DMS153 (cell line): ENCODE measurements around the gene SMC1A.
"Not testable (repeated sequence)": the region's sequence is repeated elsewhere in the genome, so short reads cannot be mapped to it uniquely, and the experiment has no call there.

Source experiments
- DNase-seq: peaks from one replicate; lab custom pipeline; 2025; lab: John Stamatoyannopoulos, UW

SMC1A gene

DNA sequence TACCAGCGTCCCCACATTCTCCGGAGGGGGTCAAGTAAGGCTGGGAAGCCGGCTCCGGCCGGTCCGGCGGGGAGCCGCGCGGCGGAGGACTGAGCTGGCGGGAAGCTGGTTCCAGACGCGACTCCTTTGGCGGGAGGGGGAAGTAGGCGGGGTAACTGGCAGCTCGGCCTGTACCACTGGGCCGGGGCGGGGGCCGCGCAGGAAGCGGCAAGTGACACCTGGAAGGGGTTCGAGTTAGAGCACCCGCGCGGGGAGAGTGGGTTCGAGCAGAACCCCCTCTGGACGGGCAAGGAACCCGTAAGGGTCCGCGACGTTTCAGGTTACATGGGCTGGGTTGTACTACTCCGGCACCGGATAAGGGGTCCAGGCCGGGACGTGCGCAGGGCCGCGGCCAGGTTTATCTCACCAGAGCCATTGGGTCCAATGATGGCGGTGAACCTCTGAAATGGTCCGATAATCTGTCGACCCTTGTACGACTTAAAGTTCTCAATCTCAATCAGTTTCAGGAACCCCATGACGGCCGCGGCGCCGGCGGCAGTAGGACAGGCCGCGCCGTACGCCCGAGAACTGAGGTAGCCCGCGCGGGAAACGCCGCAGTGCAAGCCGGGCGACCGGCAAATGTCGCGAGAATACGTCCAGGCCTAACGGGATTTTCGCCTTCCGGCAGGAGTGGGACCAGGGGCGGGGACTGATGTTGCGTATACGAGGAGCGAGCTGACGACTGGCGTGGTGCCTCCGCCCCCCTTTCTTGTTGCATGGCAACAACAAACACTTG is at the start of gene SMC1A:
Gene SMC1A (minus strand): TSS at position 569 of the 775 bp plus-strand sequence. CDS start 54 bp downstream, at position 515.
- DNase-seq = peak; percentile 91

DNA sequence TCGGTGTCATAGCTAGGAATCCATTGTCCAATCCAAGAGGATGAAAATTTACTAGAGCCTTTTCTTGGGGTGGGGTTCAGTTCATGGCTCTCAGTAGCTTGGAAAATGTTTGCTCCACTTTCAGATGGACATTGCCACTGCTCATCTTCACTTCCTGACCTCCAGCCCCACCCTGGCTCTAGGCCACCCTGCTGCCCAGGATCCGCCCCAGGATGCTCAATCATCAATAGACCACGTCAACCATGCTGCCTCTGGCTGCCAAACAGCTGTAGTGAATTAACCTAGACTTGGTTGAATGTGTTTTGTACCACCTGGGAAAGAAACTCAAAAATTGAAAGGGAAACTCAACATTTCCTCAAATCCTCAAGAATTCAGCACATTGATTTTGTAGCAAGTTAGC is 48.9 kb upstream of the SMC1A start:
- no peak for DNase-seq

DNA sequence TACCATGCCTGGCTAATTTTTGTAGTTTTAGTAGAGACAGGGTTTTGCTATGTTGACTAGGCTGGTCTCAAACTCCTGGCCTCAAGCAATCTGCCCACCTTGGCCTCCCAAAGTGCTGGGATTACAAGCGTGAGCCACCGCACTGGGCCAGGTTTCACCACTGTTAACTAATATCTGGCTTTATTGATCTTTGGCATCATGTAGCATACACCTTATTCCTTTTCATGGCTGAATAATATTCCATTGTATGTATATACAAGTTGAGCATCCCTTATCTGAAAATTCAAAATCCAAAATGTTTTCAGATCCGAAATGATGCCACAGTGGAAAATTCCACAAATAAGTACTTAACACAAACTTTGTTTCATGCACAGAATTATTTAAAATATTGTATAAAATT is 46.2 kb upstream of the SMC1A start:
- not testable (repeated sequence) for DNase-seq

DNA sequence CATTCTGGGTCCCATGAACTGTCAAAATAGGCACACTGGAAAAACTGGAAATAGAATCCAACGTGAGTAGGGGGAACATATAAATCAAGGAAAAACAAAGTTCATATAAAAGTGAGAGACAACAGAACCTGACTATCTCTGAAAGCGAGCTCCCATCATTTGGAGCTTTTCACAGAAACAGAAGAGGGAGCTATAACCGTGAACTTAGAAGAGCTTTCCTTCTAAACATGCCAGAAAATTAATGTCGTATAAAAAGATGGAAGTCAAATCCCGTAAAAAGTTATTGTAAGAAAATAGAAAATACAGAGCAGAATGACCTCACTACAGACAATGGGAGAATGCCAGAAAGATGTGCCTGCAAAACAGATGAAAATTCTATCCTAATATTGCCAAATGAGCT is 35.6 kb upstream of the SMC1A start:
- DNase-seq = no peak

DNA sequence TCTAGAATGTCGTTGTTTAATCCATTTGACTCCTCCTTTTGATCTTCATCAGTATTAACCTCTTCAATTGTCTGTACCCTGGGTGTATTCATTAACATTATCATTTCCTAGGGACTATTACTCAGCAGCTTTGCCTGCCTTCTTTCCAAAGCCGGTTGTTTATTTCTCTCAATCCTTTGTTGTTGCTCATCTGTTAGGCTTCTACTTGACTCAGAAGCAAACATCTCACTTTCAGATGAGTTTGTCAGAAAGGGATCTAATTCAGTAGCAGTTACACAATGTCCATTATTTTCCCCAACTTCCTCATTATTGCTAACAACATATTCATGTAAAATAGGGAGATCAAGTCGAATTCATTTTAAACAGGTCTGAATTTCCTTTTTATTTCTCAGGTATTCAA is 33.8 kb upstream of the SMC1A start:
- DNase-seq = no peak

DNA sequence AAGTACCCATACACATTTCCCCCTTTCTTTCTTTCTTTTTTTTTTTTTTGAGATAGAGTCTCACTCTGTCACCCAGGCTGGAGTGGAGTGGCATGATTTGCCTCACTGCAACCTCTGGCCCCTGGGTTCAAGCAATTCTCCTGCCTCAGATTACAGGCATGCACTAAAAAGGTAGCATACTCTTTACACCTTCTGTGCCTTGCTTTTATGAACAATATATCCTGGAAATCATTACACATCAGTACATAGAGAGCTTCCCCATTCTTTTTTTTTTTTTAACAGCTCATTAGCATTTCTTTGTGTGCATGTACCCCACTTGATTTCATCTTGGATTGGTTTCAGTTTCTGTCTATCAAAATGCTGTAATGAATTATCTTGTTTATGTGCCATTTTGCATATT is 30.4 kb upstream of the SMC1A start:
- no peak for DNase-seq

DNA sequence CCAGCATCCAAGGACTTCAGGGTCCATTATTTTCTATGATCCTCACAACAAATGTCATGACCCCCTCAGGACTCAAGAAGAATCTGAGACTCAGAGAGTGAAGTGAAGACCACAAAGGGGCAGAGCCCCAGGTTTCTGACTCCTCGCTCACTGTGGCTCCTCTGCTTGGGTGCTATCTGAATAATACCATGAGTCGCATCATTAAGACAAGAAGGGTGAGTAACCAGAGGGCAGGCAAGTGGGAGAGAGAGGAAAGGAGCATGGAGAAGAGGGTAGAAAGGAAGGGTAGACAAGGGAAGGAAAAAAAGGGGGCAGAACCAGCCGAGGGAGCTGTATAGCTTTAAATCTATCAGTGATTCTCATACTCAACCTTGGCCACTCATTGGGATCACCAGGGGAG is 27.2 kb upstream of the SMC1A start:
- DNase-seq = no peak

DNA sequence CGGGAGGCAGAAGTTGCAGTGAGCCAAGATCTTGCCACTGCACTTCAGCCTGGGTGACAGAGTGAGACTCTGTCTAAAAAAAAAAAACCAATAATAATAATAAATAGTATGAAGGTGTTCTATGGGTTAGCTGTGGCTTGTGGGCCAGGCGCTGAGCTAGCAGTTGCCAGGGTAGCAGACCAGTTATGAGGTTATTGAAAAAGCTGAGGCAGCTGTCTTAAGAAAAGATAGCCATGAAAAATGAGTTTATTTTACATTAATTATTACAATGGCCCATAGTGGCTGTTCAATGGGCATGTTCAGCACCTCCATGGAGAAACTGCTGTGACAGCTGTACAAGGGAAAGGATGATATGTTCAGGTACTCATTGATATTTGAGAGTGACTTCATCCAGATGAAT is 25.0 kb upstream of the SMC1A start:
- no peak for DNase-seq

DNA sequence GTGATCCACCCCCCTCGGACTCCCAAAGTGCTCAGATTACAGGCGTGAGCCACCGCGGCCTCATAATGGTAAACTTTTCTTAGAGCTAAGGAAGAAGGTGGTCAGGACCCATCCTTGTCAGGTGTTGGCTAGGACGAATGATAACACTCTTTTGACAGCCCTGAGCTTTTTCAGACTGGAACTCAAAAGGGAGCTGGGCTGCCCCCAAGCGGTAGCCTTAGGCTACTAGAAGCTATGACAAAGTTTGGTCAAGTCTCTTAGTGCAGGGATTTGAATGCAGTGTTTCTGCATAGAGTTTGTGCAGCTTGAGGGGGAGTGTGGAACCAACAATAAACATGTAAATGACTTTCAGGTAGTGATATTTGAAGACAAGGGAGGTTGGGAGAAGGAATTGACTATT is 23.5 kb upstream of the SMC1A start:
- no peak for DNase-seq

DNA sequence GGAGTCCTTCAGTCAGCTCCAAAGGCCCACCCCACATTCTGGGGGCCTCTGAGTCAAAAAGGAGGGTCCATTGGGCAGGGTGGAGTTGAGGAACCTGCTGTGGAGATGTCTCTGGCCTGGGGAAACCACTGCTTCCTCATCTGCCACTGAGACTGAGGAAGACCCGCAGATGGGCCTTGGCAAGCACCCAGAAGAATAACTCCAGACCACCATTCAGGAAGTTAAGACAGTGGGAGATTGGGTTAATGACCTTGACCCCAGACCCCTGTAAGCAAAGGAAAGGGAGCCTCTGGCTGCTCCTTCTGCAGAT is 19.8 kb upstream of the SMC1A start:
- DNase-seq = no peak

DNA sequence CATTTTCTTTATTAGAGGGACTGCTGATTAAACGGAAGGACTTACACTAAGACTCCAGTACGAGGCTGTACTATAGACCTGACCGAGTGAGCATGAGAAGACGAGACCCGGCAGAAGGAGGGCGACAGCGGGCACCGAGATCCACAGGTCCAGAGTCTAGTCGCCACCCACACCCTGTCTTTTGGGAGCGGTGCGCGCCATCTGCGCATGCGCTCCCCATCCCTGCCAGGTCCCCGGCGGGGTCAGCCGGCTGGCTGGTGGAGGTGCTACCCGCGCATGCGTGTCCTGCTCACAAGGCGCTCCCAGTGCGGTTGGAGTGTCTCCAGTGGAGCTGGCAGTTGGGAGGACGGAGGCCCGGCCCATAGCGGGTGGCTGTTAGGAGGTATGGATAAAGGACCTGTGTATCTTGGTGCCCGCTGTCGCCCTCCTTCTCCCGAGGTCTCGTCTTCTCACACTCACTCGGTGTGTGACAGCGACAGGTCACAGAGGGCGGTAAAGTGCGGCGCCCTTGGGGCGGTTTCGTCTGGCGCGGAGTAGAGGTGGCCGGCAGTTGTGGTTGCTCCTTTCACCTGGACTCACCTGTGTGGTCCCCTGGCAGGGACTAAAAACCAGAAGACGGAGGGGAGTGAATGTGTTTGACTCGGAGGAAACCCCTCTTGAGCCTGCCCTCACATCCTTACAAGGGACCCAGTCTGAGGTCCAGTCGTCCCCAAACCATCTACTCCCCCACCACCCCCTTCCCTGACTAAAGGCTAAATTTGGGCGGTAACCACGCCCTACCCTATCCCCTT is 19.3 kb upstream of the SMC1A start:
- peak; percentile 77 for DNase-seq

DNA sequence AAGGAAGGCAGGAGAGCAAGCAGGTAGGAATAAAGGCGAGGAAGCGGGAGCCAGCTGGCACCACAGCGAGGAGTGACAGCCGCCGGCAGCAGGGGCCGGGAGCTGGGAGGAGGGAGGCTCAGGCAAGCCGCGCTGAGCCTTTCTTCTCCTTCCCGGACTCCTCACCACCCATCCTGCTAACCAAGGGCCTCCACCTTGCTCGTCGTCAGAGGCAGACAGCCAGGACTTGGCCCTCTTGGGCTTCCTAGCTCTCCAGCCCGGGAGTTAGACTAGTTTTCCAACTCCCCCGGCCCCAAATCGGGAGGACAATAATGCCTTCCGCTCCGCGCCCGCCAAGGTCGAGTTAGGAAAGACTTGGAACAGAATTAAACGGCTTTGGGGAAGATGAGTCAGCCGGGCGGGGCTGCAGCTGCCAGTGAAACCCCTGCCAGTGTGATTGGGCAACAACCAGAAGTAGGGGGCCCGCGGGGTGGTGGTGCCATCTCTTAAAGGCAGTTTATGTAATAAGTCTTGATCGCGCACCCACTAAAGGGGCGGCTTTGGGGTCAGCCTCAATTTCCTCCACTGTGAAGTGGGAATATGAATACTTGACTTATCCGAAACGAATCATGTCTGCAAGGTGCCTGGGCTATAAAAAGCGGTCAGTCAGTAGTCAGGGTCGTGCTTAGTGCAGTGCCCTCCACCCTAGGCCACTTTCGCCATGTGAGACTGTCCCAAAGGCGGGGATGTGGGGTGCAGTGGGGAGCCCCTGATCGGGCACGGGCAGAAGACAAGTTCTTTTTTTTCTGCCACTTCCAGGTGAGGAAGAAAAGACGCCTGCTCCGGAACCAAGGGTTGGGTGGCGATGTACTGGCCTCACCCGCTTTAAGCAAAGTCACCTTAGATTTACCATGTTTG is 18.4 kb upstream of the SMC1A start:
- no peak for DNase-seq

DNA sequence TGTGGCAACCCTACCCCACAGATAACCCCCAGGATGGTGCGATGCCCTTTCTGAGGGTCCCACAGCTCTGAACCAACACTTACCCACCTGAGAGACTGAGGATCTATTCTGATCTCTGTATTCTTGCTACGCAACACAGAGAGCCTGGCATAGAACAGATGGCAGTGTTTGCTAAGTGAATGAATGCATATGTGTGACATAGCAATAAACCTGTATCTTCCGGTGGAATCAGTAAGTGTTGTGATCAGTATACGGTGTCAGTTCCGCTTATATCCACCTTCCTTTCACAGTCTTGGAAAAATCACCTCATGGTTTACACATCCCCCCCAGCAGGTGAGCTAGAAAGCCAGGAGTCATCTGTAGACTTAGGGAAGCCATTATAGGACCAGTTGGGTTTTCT is 17.6 kb upstream of the SMC1A start:
- peak; percentile 62 for DNase-seq

DNA sequence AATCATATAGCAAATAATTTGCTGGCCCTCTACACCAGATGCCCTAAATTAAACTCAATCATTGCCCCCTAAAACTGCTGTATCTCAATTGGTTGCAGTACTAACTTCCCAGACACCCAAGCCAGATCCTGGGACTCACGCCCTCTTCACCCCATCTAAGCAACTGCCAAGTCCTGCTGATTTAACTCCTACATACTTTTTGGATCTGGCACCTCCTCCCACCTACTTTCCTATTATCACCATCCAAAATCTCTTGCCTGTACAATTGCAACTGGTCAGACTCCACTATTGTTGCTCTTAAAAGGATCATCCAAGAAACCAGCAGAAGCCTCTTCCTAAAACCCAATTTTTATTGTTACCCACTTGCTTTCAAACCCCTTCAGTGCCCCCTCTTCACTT is 16.4 kb upstream of the SMC1A start:
- DNase-seq = no peak

DNA sequence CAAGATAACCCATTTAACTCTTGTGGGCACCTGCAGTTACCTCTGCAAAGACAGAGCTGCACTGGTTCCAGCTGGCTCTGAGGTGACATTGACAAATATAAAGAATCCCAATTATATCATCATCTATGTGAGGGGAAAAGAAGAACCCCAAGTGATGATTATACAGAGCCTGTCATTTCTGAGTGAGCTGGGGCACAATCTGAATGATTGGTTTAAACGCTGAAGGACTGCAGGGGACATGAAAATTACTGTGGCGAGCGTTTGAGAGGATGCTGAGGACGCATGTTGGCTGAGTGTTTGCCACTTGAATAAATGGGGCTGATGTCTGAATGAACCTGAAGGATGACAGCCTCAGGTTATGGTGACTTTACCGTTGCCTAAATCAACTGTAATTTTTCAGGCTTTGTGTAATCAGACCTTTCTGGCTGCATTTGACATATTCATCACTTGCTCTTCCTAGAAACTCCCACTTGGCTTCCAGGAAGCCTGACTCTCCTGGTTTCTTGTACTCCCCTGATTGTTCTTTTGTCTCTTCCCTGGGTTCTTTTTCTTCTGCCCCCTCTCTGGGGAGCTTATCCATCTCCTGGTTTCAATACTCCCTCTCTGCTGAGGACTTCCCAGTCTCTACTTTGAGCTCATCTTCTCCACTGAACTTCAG is 15.8 kb upstream of the SMC1A start:
- no peak for DNase-seq

DNA sequence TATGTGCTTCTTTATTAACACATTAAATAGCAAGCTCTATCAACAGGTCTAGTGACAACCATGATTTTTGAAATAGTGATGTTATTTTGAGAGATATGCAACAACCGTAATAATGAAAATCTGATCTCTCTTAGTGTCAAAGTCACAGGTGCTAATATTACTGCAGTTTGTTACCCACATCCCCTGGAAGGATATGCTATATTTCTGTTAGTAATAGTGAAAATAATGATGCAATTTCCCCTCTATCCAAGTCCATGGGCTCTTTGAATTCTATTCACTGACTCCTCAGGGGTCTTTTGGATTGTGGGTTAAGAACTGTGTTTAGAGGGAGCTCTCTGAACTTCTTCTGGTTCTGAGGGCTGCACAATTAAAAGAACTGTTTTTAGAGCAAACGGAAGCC is 14.8 kb upstream of the SMC1A start:
- no peak for DNase-seq

DNA sequence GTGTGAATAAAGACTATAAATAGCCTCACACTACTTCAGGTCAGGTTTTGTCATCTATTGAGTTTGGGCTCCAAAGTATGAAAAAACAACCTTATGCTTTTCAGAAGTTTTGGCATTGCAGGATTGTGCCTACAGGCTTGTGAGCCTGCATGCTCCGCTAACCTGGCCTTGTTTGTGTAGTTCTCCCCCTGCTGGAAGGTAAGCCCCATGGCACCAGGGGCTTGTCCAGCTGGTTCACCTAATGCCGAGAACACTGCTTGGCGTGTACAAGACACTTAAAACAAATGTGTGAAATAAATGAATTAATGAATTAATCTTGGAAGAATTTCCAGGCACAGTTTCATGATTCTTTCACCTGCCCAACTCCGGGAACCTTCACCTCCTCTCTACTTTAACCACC is 13.5 kb upstream of the SMC1A start:
- no peak for DNase-seq

DNA sequence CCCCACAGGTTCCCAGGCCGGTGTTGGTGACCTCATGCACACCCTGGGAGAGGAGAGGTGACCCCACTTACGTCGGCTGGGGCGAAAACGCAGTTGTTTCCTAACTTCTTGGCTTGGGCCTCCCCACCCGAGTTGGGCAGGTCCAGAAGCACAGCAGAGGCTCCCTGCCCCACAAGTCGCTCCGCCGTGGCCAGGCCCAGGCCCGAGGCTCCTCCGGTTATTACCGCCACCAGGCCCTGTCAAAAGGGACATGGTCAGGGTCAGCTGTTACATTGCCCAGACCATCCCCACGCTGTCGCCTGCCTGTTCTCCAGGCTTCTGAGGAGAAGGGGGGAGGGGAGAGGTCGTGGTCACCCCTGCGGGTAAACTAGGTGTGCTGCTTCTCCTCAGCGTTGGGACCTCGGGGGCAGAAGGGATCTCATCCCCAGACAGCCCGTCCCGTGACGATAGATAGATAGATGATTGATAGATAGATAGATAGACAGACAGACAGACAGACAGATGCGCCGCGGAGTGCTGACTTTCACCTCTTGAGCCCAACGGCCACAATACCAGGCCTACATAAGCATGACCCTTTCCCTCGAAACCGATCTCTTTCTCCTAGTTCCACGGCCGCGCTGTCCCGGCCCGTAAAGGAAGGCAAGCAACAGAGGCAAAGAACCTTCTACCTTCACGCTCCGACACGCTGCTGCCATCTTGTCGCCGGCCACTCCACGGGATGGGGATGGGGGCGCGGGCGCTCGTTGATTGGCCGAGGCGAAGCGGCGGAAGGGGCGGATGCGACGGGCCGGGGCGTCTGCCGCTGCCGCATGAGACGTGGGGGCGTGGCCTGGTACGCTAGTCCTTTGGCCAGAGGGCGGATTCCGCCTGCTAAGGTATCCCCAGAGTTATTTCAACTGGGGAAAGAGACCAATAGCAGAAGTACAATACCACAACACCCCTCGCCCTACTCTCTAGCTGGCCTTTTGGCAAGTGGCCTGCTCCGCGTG is 11.5 kb upstream of the SMC1A start, which contains the start of gene HSD17B10:
Gene HSD17B10 (minus strand): TSS at position 720 of the 989 bp plus-strand sequence. CDS start 25 bp downstream, at position 695.
- DNase-seq = peak; percentile 74

DNA sequence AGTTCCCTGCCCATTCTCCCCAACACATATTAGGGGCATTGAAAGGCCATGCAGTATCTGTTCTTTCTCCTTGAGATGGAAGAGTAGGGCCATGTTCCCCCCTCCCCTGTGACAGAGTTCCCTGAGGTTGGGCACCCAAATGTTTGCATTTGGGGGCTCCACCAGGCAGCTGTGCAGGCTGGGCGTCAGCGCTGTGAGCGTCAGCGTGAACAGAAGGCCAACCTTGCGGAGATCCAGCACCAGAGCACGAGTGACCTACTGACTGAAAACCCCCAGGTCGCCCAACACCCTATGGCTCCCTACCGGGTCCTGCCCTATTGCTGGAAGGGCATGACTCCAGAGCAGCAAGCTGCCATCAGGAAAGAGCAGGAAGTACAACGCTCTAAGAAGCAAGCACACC is 7.8 kb upstream of the SMC1A start:
- DNase-seq = no peak

DNA sequence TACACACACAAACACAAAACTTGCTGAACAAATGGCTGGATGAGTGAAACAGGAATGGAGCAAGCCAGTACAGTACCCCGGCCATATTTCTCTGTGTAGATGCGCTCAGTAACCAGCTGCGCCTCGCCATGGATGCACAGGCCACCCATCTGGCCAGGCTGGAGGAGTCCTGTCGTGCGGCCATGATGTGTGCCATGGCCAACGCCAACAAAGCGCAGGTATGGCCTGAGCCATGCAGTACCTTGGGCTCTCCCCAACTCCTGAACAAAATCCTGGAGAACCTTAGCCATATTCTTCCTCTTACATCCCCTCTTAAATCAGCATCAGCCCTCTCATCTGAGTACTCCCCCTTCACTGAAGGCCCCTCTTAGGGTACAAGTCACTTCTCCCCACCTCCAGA is 7.3 kb upstream of the SMC1A start:
- DNase-seq = no peak

DNA sequence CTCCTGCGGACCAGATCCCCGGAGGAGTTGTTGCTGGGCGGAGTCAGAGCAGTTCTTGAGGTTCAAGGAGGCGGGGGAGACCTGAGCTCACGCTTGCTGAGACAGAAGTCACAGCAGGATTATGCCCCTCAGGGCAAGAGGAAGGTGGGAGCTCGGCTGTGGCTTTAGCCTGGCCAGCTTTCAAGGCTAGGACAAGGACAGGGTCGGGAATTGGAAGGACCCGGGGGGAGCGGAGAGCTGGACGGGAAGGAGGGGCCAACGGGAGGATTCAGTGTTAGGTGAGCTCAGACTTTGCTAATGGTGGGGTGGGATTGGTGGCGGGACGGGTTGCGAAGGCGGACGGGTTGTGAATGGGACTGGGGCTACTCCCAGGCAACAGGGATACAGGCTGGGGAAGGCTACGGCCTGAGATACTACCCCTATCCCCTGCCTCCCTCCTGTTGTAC is 430 bp upstream of the SMC1A start, which contains the start of gene RIBC1:
Gene RIBC1 (plus strand): TSS at position 13 of the 446 bp plus-strand sequence. CDS start 3,404 bp downstream, outside the sequence.
- no peak for DNase-seq
